ENCODE data around the gene IQUB. TPM values are rescaled to one million over a fixed set of nuclear protein-coding genes. Genes with fewer than 3 reads are reported as not detected.

IQUB gene
- total and polyA plus RNA-seq, 2 donors (not counting 3 experiments of a cell fraction or from before 2014, with no cell fraction given), result 0.01 TPM; not detected in 1

DNA sequence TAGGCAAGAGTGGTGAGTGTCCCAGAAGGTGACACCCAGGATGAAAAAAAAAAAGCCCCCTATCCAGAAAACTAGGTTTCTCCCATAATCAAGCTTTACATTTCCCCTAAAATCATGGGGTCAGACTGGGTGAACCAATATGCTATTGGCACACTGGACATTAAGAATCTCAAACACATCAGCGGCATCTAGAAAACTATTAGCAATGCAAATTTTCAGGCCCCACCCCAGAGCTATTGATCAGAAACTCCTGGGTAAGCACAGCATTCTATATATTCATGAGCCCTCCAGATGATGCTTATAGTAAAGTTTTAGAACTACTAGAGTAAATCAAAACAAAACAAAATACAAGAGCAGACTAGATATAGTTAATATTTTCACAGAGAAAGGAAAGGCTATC lies 36.4 kb downstream of the IQUB start:
- Histone ChIP-seq H3K9me1 (replicated peaks; ENCODE audit: control insufficient read depth, extremely low read depth, insufficient read depth, low read length) (no peaks in the 10 kb centered on the region), H3K4me3 (replicated peaks in 1 of 3; ENCODE audit: insufficient read depth in 1 of 3, low read depth in 1 of 3, low read length in 3 of 3) (no peak overlapping the region), H3K27ac (ENCODE audit: insufficient read depth, low read depth, low read length) (no peak overlapping the region), H3K9ac (replicated peaks; ENCODE audit: extremely low read depth, insufficient read depth, low read length) (no peak overlapping the region), H3K27me3 (ENCODE audit: control insufficient read depth in 2 of 2, insufficient read depth in 2 of 2, low read length in 2 of 2) (peaks cover 3 to 4% of the 10 kb centered on the region in 2 experiments), H4K20me1 (replicated peaks; ENCODE audit: control insufficient read depth, extremely low read depth, insufficient read depth, low read length) (no peaks in the 10 kb centered on the region), H3K4me2 (ENCODE audit: insufficient read depth, low read length) (no peak overlapping the region), H2AFZ (ENCODE audit: low read depth, low read length) (no peak overlapping the region), H3K36me3 (ENCODE audit: control insufficient read depth in 2 of 2, extremely low read depth in 1 of 2, insufficient read depth in 2 of 2, low read length in 2 of 2) (no peaks in the 10 kb centered on the region), H3K79me2 (ENCODE audit: control insufficient read depth, insufficient read depth, low read length) (no peaks in the 10 kb centered on the region), H3K9me3 (replicated peaks; ENCODE audit: control insufficient read depth, insufficient read depth, low read length) (no peaks in the 10 kb centered on the region), H3K4me1 (ENCODE audit: control insufficient read depth, extremely low read depth, insufficient read depth, low read length) (no peaks in the 10 kb centered on the region)
- dilution Hi-C loops (cut with MboI; ENCODE audit: extremely low pct_ligation_motif_present, low sequenced_read_pairs) (no loop called here), intact Hi-C loops (cut with micrococcal nuclease) (no loop called here)
- ChIA-PET CTCF (interaction anchor here (1.1 to 1.4 kb wide), 2 partner anchors 9 to 185 kb away, joined by 3 read pairs; no protein-coding TSS in a partner anchor), POLR2A (interaction anchor here (0.7 kb wide), 1 partner anchor 37 kb away, joined by 5 read pairs; no protein-coding TSS in a partner anchor)
- no peak for FAIRE-seq
- TF ChIP-seq EZH2 (IDR thresholded peaks at IDR 0.05; ENCODE audit: borderline replicate concordance, low read depth, low read length, severe bottlenecking) (no peak), MYC (IDR thresholded peaks at IDR 0.05; ENCODE audit: low read depth, low read length) (no peak), GATA2 (IDR thresholded peaks at IDR 0.05; ENCODE audit: insufficient read depth, insufficient read length, low read depth, low read length) (no peak), JUN (IDR thresholded peaks at IDR 0.05; ENCODE audit: borderline replicate concordance, insufficient read depth, insufficient read length, low read depth) (no peak), FOS (IDR thresholded peaks at IDR 0.05; ENCODE audit: borderline replicate concordance, insufficient read depth, low read length) (no peak), POLR2A (IDR thresholded peaks at IDR 0.05; ENCODE audit: low read depth, low read length) (no peak), POLR2AphosphoS5 (IDR thresholded peaks at IDR 0.05; ENCODE audit: insufficient read depth, low read depth, low read length) (no peak)
- TF ChIP-seq, protein P1, sequence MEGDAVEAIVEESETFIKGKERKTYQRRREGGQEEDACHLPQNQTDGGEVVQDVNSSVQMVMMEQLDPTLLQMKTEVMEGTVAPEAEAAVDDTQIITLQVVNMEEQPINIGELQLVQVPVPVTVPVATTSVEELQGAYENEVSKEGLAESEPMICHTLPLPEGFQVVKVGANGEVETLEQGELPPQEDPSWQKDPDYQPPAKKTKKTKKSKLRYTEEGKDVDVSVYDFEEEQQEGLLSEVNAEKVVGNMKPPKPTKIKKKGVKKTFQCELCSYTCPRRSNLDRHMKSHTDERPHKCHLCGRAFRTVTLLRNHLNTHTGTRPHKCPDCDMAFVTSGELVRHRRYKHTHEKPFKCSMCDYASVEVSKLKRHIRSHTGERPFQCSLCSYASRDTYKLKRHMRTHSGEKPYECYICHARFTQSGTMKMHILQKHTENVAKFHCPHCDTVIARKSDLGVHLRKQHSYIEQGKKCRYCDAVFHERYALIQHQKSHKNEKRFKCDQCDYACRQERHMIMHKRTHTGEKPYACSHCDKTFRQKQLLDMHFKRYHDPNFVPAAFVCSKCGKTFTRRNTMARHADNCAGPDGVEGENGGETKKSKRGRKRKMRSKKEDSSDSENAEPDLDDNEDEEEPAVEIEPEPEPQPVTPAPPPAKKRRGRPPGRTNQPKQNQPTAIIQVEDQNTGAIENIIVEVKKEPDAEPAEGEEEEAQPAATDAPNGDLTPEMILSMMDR (IDR thresholded peaks at IDR 0.05; ENCODE audit: extremely low read depth in 1 of 2, insufficient read depth in 1 of 2, low read depth in 1 of 2, low read length in 2 of 2), result no peak
- TF ChIP-seq, protein P2, sequence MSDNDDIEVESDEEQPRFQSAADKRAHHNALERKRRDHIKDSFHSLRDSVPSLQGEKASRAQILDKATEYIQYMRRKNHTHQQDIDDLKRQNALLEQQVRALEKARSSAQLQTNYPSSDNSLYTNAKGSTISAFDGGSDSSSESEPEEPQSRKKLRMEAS (IDR thresholded peaks at IDR 0.05; ENCODE audit: insufficient read depth, insufficient read length), result no peak
- DNase-seq (ENCODE audit: low read depth, low spot score), result no peak
- no TSS peak for BruUV-seq (replicated peaks)

Measured in endothelial cell of umbilical vein (primary cell).